Measurements from ENCODE around the gene FLACC1.
"Not testable (repeated sequence)": the region's sequence is repeated elsewhere in the genome, so short reads cannot be mapped to it uniquely, and the experiment has no call there.

Gene FLACC1

DNA sequence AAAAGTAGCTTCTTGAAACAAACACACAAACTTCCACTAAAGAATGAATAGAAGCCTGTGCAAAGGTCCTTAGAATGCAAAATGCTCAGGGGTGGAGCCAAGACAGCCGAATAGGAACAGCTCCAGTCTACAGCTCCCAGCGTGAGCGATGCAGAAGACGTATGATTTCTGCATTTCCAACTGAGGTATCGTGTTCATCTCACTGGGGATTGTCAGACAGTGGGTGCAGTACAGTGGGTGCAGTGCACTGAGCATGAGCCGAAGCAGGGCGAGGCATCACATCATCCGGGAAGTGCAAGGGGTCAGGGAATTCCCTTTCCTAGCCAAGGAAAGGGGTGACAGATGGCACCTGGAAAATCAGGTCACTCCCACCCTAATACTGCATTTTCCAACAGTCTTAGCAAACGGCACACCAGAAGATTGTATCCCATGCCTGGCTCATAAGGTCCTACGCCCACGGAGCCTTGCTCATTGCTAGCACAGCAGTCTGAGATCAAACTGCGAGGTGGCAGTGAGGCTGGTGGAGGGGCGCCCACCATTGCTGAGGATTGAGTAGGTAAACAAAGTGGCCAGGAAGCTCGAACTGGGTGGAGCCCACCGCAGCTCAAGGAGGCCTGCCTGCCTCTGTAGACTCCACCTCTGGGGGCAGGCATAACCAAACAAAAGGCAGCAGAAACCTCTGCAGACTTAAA is 66.5 kb downstream of the FLACC1 start:
- DNase-seq (ENCODE audit: low read depth, low spot score); H3K4me3 ChIP-seq (ENCODE audit: low read length): not testable (repeated sequence)

DNA sequence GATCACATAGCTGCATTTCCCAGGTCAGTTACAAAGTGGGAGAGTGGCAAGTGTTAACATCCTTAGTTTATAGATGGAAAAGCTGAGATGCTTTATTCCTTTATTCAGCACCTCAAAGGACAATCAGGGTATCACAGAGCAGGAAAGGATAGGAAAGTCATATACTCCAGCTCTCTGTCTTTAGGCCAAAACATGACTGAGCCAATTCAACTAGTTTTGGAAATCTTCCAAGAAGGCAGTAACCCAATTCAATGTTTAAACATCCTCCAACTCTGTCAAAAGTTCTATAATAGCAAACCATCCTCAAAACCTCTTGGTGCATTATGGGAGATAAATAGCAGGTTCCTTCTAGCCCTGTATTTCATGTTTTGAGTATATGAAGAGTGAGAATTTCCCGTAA is 71.6 kb downstream of the FLACC1 start:
- no peak overlapping the region for H3K4me3 ChIP-seq (ENCODE audit: low read length)
- DNase-seq (ENCODE audit: low read depth, low spot score) = no peak

DNA sequence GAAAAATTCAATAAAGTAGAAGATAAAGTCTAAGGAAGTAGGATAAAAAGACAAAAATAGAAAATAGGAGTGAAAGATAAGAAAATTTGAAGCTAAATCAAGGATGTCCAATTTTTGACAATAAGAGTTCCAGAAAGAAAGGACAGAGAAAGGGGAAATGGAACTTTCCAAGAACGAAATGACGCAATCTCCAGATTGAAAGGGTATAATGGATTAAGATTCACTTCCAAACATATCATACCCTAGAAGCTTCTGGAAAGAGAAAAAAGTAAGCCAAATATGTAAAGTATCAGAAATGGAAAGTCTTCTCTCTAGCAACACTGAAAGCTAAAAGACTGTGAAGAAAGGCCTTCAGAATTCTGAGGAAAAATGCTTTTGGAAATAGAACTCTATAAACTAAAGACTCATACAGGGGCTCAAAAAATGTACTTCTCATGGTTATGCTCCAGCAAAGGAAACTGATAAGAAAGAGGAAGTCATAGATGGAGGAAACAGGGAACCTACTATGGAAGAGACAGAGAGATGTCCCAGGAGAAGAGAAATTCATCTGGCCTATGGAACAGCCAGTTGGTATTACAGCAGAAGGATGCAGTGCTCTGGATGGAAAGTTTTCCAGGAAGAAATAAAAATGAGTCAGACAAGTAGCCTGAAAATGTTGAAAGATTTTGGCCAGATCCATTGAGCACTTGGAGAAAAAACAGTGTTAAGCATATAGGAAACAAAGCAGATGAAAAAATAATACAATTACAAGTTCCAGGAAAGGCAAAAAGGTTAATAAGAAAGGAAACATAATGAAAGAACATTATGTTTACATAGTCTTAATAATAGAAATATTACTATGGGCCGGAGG is 76.7 kb downstream of the FLACC1 start:
- H3K4me3 ChIP-seq (ENCODE audit: low read length) = no peak overlapping the region
- DNase-seq (ENCODE audit: low read depth, low spot score) = no peak

DNA sequence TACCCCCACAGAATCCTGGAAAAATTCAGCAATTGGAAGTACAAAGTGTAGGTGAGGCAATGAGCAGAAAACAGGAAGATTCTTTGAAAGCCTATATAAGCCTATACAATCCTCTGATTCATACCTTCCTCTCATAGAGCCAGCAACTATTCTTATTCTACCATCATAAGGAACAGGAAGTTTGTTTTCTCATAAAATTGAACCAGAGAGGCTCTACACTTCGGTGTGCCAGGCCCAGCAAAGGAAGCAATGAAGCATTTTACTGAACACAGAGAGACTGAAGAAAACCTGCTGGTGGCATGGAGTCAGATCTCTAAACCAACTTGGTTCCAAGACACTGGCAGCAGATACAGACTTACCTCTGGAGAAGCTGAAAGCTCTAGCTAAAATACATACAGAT is 78.1 kb downstream of the FLACC1 start:
- DNase-seq (ENCODE audit: low read depth, low spot score) = no peak
- no peak overlapping the region for H3K4me3 ChIP-seq (ENCODE audit: low read length)

DNA sequence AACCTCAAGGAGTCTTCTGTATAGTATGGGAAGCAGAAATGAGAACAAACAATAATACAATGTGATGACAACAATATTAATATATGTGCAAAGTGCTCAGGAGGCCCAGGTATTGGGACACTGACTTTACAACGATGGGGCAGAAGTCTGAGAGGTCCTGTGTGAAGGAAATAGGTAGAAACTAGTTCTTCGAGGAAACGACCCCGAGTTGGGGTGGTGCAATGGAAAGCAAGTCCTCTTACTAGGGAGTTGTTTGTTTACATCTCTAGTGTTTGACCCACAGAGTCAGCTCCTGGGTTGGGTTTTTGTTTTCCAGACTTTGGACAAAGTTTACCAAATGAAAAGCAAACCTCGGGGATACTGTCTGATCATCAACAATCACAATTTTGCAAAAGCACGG is 80.6 kb downstream of the FLACC1 start:
- H3K4me3 ChIP-seq (ENCODE audit: low read length) = no peak overlapping the region
- DNase-seq (ENCODE audit: low read depth, low spot score) = no peak

DNA sequence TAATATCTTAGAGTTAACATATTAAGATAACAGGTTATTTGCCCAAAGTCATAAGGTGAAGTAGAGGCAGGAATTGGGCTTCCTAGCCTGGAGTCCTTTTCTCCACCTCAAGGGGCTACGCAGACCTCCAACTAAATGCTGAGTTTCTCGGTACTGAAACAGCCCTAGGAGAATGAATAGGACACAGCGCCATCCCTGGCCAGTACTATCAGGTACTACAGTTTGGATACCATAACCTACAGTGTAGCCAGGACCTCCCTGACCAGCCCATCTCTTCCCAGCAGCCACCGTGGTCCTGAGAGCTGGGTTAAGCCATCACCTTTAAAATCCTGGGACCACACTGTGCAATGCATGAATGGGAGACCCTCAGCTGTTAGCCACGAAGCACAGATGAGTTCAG is 81.2 kb downstream of the FLACC1 start:
- no peak for DNase-seq (ENCODE audit: low read depth, low spot score)

DNA sequence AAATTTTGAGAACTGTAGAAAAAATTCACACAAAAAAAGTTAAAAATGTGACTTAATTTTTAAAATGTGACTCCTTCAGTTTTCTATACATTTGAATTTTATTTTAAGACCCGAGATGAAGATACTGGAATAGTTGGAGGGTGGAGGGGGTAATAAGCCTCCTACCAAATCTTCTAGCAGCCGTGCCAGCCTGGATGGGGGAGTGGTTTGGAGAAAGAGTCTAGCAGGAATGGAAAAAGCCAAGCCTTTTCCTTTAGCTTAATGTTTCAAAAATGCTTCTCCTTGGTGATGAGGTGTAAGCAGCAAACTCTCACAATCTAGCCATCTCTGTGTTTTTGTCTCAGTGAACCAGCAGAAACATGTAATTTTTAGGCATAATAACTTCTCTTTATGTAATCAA is 82.1 kb downstream of the FLACC1 start:
- no peak overlapping the region for H3K4me3 ChIP-seq (ENCODE audit: low read length)
- no peak for DNase-seq (ENCODE audit: low read depth, low spot score)

More for the DNA sequence above, 81.2 kb downstream of the FLACC1 start:
- no peak overlapping the region for H3K4me3 ChIP-seq (ENCODE audit: low read length)

DNA sequence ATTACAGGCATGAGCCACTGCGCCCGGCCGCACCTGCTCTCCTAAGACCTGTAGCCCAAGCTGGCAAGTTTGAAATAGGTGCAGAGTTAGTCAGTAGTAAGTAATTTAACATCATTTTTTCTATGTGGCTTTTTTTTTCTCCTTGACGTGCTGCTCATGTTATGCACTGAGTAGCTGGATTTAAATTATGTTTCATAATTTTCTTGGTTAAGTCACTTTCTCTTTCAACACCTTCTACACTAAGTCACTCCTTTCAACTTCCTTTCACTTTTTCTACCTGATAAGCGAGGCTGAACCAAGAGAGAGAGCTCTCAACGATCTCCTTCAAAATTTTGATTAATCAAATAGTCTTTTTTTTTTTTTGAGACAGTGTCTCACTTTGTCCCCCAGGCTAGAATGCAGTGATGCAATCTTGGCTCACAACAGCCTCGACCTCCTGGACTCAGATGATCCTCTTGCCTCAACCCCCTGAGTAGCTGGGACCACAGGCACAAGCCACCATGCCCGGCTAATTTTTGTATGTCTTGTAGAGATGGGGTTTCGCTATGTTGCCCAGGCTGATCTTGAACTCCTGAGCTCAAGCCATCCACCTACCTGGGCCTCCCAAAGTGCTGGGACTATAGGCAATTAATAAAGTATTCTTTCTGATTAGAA is 83.7 kb downstream of the FLACC1 start:
- no peak overlapping the region for H3K4me3 ChIP-seq (ENCODE audit: low read length)
- DNase-seq (ENCODE audit: low read depth, low spot score) = no peak

DNA sequence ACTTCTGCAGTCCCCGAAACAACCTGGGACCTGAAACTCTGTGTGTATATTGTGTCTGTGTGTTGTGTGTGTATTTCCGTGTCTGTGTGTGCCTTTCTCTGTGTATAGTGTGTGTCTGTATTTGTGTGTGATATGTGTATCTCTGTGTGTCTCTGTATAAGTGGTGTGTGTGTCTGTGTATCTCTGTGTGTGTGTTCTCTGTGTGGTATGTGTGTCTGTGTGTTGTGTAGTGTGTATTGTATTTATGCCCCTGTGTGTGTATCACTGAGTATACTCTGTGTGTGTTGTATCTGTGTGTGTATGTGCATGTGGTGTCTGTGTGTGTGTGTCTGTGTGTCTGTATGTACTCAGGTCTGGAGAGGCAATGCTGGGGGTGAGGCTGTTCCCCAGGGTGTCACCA is 85.2 kb downstream of the FLACC1 start:
- DNase-seq (ENCODE audit: low read depth, low spot score) = no peak
- H3K4me3 ChIP-seq (ENCODE audit: low read length) = no peak overlapping the region

DNA sequence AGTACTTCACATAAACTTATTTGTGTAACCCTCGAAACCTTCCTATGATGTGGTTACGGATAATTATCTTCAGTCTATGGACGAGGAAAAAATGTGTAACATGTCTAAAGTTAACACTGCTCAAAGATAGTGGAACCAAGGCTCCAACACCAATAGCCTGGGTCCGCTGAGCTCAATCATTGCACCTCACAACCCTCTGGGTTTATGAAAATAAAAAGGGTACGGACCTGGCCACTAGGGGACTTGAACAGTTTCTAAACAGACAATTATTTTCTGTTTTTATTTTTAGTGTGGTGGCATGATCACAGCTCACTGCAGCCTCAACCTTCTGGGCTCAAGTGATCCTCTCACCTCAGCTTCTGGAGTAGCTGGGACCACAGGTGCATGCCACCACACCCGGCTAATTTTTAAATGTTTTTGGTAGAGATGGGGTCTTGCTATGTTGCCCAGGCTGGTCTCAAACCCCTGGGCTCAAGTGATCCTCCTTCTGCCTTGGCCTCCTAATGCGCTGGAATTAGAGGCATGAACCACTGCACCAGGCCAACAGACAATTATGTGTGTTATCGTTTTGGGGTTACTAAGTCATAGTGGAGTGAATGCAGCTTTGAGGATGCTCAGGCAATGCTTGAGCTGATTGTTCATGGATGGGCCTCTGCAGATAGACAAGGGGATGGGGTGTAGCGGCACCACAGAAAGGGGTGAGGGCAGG is 86.7 kb downstream of the FLACC1 start:
- no peak overlapping the region for H3K4me3 ChIP-seq (ENCODE audit: low read length)
- no peak for DNase-seq (ENCODE audit: low read depth, low spot score)

DNA sequence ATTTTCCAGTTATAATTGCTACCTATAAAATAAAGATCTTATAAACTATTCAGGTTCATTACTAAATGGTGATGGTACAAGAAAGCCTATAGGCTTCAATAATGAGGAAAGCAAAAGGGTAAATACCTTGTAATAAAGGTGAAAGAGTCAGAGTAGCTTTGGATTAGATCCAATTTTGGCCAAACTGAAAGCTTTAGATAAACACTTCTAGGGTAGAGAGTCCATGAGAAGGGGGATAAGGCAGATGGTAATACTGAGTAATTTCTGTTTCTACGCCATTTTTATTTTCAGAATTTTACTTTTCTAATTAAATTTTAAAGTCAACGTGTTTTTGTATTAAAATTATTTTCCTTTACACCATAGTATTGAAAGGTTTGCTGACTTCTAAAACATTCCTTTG is 87.4 kb downstream of the FLACC1 start:
- H3K4me3 ChIP-seq (ENCODE audit: low read length) = no peak overlapping the region
- DNase-seq (ENCODE audit: low read depth, low spot score) = no peak

DNA sequence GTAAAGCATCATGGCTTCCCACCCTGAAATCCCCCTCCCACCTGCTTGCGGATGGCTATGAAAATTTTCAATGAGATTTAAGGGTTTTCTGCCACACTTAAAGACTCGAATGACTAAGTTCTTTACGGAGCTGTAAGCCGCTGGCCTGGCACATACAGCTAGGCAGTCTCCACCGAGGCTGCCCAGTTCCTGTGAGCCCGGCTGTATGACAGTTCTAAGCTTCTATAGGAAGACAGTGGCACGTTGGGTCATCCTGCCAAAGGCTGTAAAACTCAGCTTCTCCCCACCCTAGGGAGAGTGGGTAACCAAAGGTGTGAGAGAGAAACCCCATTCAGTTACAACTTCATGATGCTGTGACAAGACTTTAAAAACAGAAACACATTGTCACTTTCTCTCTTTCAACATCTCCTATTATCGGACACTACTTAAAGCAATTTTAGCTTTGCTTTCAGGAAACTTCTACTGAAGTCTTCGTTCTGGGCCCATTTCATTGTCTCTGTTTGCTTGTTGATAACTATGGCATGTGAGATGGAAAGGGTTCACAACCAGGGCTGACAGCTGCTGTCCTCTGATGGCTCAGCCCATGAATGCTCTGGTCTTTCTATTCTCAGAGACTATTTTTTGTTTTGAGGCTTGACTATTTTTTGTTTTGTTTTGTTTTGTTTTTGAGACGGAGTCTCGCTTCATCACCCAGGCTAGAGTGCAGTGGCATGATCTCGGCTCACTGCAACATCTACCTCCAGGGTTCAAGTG is 89.7 kb downstream of the FLACC1 start:
- no peak for DNase-seq (ENCODE audit: low read depth, low spot score)
- H3K4me3 ChIP-seq (ENCODE audit: low read length) = no peak overlapping the region

DNA sequence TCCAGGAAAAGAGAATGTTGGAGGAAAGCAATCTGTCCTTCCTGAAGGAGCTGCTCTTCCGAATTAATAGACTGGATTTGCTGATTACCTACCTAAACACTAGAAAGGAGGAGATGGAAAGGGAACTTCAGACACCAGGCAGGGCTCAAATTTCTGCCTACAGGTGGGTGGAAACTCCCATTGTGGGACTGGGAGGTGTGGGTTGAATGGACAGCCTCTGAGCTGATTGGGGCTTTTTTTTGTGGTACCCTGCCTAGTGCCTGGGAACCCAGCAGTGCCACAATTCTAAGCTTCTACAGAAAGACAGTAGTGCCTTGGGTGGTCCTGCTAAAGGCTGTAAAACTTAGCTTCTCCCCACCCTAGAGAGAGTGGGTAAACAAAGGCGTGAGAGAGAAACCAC is 90.5 kb downstream of the FLACC1 start:
- no peak for DNase-seq (ENCODE audit: low read depth, low spot score)
- H3K4me3 ChIP-seq (ENCODE audit: low read length) = no peak overlapping the region

DNA sequence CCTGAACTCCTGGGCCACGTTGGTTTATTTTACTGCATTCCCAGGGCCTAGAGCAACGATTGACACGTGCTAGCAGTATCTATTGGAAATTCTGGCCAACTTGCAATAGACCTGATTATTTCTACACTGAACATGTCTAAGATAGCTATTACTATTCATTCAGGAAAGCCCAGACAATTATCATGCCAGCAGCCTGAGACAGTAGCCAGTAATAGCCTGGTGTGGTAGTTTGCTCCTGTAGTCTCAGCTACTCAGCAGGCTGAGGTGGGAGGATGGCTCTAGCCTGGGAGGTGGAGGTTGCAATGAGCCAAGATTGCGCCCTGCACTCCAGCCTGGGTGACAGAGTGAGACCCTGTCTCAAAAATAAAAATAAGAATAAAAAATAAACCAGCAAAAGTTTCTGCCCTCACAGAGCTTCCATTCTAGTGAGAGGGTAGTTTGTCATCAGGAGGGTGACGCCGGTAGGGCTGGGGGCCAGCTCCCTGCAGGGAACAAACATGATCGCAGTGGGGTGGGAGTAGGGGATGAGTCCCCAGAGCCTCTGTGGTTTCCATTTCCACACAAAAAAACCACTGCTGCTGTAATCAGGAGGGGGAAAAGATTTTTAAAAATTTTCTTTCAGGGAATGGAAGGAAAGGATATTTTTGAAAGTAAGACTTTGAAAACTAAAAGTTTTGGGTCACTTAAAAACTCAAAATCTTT is 92.5 kb downstream of the FLACC1 start:
- DNase-seq (ENCODE audit: low read depth, low spot score) = no peak
- H3K4me3 ChIP-seq (ENCODE audit: low read length) = no peak overlapping the region

DNA sequence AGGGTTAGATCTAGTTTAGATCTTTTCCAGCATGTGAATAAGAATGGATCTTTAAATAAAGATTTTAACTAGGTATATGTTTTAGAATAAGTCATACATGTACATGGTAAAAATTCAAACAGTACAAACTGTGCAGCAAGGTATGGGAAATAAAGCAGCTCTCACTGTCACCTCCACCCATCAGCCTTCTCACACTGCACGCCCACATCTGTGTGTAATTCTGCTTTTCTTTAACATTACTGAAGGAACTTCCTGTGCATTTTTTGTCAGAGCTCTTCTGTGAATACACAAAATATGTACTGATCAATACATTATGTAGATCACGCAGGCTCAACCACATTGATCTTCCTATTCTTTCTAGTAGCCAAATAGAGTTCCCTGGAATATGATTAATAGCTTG is 93.4 kb downstream of the FLACC1 start:
- no peak for DNase-seq (ENCODE audit: low read depth, low spot score)
- no peak overlapping the region for H3K4me3 ChIP-seq (ENCODE audit: low read length)

DNA sequence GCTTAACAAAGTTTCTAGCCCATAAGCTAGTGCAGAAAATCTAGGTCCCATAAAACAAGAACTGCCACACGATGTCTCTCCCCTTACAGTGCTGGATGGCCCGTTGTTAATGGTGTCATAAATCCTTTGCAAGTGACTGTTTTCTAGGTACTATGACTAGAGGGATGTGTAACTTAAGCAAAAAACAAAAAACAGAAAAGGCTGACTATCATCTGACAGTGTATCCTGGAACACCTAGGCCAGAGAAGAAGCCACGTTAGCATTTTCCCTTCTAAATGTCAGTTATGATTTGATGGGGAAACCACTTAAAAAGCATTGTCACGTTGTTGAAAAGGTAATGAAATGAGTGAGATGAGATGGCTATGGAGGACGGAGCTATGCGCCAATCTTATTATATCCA is 94.4 kb downstream of the FLACC1 start:
- peak overlapping the region; percentile 20 for H3K4me3 ChIP-seq (ENCODE audit: low read length)
- DNase-seq (ENCODE audit: low read depth, low spot score) = no peak

DNA sequence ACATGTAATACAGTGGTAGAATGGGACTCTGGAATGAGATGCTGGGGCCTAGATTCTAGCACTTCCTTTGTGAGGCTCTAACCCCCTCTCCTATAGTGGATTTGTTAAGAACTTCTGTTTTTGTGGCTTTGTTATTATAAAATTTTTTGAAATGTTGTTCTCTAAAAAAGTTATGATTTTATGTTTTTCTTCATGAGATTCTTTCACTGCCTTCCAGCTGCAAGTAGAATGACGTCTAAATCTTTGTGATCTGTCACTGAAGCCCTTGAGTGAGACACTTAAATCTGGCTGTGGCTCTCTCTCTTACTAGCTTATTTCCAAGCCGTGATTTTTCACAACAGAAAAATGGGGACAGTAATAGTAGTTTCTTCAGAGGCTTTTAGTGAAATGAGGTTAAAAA is 95.2 kb downstream of the FLACC1 start:
- peak overlapping the region; percentile 79 for H3K4me3 ChIP-seq (ENCODE audit: low read length)
- DNase-seq (ENCODE audit: low read depth, low spot score) = no peak

DNA sequence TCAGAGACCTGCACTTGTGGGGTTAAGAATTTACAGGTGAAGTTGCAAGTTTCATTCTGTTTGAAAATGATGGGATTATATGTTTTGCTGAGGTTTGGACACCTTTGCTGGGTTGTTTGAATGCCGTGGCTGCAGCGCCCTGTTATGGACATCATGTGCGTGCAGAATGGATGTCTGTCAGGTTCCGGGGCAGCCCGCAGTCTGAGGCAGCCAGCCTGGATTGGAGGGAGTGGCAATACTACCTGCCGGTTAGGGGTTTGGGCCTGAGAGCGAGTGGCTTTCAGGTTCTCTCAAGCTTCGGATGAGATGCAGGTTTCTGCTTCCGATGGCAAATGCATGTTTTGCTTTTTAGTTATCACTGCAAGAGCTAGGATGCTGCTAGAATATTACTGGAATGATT is 95.7 kb downstream of the FLACC1 start:
- H3K4me3 ChIP-seq (ENCODE audit: low read length) = peak overlapping the region; percentile 79
- no peak for DNase-seq (ENCODE audit: low read depth, low spot score)
